ENCODE results near the gene PDXP.
A peak's percentile ranks its signal among the peaks of the same experiment; 100 is the strongest.
"Not testable (repeated sequence)": the region's sequence is repeated elsewhere in the genome, so short reads cannot be mapped to it uniquely, and the experiment has no call there.

Gene PDXP, protein sequence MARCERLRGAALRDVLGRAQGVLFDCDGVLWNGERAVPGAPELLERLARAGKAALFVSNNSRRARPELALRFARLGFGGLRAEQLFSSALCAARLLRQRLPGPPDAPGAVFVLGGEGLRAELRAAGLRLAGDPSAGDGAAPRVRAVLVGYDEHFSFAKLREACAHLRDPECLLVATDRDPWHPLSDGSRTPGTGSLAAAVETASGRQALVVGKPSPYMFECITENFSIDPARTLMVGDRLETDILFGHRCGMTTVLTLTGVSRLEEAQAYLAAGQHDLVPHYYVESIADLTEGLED

DNA sequence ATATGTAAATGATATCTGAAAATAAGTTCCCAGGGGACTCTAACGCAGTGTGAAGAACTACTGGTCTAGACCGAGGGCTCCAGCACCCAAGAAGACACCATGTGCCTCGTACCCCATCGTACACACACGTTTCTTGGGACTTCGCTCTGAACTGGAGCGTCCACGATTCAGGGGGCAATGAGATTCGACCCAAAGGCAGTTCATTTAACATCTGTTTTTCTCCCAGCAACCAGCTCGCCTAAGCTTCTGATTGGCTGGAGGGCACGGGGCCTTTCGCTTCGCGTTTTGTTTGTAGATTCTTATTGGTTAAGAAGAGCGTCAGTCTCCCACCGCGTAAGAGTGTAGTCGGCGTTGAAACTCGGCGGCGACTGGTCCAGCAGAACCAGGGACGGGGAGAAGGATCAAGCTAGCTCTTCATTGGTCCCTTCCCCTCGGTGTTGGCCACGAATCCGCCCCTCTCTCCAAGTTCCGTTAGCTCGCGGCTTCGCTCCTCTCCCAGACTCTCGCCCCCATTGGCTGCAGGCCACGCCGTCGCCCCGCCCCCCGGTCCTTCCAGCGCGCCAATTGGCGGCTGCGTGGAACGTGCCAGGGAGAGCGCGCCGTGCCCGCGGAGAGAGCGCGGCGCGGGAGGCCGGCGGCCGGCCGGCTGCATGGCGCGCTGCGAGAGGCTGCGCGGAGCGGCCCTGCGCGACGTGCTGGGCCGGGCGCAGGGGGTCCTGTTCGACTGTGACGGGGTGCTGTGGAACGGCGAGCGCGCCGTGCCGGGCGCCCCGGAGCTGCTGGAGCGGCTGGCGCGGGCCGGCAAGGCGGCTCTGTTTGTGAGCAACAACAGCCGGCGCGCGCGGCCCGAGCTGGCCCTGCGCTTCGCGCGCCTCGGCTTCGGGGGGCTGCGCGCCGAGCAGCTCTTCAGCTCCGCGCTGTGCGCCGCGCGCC, at the start of gene PDXP:
Gene PDXP (plus strand): TSS at position 591 of the 933 bp plus-strand sequence. CDS start 60 bp downstream, at position 651.
- DNase-seq (ENCODE audit: low read depth) = peak; percentile 96

DNA sequence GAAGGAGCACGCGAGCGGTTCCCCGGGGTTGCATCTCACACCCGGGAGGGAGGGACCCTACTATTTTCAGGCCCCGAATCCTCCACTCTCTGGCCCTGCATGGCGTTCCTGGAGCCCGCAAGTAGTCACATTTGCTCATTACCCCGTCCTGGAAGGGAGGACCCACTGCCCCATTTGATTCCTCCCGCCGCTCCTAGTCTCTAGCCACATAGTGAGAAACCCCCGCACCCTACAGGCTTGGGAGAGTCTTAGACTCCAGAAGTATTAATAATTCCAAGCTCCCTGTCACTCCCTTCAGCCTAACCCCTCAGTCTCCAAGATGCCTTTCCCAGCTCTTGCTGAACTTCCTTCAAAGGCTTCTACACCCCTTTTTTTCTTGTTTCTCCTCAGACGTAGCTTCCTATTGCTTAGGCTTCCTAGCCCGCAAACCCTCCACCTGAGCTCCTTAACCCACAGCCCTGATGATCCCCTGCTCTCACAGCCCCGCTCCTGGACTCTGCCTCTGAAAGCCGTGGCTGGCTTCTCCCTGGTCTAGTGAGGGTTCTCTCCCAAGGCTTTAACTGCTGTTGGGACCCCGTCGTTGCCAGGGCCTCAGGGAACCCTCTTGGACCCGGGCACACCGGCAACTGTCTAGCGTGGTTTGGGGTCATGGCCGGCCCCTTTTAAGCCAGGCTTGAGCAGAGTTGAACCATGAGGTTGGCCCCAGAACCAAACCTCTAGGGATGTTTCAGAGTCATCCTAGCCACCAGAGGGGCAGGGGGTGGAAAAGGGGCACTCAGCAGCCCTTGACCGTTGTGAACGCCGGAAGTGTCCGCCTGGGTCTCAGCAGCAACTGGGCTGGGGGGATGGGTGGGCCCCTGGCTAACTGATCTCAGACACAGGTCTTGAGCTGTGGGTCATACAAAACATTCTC, 49.0 kb upstream of the PDXP start:
- DNase-seq (ENCODE audit: low read depth) = no peak

DNA sequence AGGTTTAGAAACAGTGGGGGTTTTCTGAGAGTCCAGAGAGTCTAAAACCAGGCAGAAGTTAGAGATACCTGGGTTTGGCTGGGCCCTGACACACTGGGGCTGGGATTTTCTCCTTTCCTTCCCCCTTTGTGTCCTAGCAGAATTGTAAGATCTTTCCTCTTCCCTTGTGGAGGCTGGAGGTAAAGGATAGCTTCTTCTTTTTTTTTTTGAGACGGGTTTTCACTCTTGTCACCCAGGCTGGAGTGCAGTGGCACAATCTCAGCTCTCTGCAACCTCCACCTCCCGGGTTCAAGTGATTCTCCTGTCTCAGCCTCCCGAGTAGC, 48.4 kb upstream of the PDXP start:
- DNase-seq (ENCODE audit: low read depth) = not testable (repeated sequence)

DNA sequence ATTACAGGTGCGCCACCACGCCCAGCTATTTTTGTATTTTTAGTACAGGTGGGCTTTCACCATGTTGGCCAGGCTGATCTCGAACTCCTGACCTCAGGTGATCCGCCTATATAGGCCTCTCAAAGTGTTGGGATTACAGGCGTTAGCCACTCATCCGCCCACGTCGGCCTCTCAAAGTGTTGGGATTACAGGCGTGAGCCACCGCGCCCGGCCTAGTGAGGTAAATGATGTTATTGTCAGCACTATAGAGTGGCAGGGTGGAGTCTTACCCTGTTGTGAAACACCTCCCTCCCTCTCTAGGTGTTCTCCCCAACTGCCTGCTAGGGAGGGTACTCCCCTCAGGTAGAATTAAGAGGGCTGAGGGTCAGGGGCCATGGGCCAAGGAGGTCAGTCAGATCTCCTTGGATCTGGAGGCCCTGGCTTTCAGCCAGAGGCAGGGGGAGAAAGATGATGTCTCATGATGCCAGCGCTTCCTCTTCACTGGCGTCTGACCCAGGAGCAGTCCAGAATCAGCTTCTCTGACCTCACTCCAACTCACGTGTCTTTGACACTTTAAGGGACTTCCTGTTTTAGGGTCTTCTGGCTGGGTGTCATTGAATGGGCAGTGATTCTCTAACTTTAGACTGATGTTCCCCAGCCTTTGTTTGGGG, 47.9 kb upstream of the PDXP start:
- DNase-seq (ENCODE audit: low read depth) = no peak

DNA sequence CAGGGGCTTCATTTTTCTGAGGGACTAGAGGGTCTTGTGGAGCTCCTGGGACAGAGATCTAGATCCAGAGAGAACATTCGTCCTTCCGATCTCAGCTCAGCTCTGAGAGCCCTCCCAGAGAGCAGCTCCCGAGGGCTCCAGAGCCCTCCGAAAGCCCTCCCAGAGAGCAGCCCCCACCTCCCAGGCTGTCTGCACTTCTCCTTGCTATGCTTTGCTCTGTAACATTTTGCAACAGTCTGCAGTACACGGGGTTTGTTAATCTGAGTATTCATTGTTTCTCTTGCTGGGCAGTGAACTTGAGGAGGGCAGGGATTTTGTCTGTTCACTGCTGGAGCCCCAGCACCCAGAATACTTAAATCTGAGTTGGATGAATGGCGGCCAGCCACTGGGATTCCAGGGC, 47.3 kb upstream of the PDXP start:
- DNase-seq (ENCODE audit: low read depth) = no peak

DNA sequence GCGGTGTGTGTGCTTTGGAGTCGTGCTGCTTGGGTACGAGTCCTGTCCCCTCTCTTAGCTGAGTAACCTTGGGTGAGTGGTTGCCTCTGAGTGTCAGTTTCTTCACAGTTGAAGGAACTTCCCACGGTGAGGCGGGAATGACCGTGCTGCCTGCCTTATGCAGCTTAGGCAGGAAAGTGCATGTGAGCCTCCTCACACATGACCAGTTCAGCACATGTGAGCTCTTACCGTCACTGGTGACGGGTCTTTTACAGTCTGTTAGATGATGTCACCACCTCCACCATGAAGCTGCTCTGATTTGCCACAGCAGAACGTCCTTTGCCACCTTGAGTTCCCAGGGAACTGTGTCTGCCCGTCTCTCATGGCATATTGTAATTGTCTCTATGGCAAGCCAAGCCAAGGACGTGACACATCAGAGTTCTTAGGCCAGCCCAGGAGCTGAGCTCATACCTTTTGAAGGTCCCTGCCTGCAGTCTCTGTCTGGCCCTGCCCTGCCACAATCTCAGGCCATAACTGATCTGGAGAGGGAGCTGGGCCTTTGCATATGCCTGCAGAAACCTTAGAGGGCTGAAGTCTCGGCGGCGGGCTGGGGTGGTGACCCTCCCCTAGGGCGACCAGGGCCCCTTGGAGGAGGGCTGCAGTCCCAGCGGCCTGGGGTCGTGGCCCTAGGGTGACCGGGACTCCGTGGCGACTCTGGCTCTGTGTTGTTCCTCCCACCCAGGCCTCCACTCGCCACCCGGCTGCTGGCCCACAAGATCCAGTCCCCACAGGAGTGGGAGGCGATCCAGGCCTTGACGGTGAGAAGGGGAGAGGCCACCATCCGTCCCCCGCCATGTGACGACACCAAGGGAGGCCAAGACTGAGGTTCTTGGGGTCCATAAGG, 42.1 kb upstream of the PDXP start:
- no peak for DNase-seq (ENCODE audit: low read depth)

DNA sequence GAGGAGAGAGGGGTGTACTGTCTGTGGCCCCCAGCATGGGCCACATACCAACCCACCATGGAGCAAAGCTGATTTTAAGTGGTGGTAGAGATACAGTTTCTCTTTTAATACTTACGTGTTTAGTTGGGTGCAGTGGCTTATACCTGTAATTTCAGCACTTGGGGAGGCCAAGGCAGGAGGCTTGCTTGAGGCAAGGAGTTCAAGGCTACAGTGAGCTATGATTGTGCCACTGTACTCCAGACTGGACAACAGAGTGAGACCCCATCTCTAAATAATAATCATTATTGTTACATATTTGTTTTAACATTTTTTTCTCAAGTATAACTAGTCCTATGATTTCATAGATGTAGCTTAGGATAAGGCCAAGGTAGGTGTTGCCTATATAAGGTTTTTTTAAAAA, 41.1 kb upstream of the PDXP start:
- DNase-seq (ENCODE audit: low read depth) = no peak

DNA sequence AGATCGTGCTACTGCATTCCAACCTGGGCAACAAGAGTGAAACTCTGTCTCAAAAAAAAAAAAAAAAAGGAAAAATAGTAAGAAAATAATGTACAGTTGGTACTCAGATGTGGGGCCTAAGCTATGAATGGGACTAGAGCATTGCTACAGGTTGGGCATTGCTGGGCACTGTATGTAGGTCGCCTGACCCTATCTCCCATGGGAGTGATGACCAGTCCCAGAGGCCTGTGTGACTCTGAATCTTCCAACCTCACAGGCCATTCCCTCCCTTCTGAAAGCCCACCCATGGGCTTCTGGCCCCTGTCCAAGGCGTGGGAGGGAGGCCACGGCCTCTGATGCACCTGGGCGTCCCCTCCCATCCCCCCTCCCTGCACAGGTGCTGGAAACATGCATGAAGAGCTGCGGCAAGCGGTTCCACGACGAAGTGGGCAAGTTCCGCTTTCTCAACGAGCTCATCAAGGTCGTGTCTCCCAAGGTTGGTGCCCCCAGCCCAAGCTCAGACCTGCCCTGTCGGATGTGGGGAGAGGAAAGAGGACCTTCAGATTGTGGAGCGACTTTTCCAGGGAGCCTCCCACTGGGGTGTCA, 40.4 kb upstream of the PDXP start:
- no peak for DNase-seq (ENCODE audit: low read depth)

DNA sequence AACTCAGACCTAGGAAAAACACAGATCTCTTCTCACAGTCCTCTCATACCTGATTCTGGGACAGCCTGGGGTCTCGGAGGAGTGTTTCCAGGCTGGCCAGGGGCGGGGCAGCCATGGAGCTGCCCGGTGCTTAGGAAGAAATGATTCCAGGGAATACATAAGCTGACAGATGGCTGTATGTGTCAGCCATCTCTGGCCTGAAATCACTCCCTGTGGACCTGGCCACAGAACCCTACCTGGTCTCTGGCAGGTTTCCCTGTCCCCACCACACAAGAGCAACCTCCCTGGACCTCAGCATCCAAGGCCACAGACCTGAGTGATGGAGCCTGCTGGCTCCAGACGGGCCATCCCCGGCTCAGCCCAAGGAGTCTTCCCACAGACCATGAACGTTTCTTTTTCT, 39.8 kb upstream of the PDXP start:
- no peak for DNase-seq (ENCODE audit: low read depth)

DNA sequence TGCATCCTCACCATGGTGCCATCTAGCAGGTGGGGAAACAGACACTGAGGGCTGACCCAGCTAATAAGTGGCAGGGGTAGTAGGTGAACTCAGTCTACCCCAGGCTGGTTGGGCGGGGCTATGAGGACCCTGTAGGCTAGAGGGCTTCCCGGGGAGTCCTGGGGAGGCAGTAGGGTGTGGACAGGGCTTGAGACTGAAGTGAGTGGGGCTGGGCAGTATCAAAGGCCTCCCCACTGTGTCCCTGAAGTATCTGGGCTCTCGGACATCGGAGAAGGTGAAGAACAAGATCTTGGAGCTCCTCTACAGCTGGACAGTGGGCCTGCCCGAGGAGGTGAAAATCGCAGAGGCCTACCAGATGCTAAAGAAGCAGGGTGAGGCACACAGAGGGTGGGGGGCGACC, 38.5 kb upstream of the PDXP start:
- DNase-seq (ENCODE audit: low read depth) = no peak

DNA sequence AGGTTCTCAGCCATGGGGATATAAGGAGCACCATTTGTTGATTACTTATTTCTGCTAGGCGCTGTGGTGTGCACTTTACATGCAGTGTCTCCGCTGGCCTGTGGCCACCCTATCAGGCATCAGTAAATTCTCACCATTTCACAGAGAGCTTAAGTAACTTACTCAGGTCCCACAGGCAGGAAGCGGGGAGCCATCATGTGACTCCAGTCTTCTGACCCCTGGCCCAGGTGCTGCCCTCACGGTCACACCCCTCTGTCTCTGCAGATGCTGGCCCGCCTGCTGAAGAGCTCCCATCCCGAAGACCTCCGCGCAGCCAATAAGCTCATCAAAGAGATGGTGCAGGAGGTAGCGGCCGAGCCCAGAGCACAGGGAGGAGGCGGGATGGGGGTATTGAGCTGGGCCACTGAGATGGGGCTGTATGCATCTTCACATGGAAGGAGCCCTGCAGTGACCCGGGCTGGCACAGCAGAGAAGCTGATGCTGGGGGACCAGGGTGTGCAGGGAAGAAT, 37.1 kb upstream of the PDXP start:
- DNase-seq (ENCODE audit: low read depth) = no peak

DNA sequence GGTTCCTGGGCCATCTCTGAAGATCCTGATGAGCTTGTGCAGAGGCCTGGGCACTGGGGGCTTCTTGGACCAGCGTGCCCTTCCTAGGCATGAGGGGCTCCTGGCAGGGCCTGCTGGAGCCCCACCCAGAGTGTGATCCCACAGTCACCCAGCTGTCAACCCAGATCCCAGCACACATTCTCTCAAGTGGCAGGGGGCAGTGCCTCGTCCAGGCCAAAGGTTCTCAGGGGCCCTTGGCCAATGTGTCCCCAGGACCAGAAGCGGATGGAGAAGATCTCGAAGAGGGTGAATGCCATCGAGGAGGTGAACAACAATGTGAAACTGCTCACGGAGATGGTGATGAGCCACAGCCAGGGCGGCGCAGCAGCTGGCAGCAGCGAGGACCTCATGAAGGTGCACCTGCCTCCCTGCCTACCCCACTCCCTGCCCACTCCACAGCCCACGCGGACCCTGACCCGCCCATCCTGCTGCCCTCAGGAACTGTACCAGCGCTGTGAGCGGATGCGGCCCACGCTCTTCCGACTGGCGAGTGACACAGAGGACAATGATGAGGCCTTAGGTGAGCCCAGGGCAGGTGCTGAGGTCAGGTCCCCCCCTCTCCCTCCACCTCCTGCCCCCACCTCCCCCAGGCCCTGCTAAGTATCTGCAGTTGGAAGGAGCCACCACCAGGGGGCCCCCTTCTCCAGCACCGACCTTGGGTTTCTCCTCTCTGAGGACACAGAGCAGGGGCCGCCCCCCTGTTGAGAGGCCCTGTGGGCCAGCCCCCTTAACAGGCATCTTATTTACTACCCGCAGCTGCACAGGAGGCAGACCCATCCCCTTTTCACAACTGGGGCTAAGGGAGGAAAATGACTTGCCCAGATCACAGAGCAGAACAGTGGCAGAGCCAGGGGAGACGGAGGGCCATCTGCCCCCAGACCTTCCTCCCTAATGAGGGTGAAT, 35.2 kb upstream of the PDXP start:
- peak; percentile 59 for DNase-seq (ENCODE audit: low read depth)

DNA sequence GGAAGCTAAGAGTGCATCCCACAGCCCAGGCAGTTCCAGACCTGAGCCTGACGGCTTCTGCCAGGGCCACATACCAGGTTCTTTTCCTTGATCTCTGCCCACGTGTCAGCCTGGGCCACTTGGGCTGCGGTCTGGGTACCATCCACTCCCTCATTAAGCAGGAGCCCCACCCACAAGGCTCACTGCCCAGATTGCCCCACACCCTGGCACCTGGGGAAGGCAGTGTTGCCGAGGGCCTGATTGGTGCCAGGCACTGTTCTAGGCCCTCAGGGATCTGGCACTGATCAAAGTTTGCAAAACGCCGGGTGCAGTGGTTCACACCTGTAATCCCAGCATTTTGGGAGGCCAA, 34.5 kb upstream of the PDXP start:
- DNase-seq (ENCODE audit: low read depth) = no peak

DNA sequence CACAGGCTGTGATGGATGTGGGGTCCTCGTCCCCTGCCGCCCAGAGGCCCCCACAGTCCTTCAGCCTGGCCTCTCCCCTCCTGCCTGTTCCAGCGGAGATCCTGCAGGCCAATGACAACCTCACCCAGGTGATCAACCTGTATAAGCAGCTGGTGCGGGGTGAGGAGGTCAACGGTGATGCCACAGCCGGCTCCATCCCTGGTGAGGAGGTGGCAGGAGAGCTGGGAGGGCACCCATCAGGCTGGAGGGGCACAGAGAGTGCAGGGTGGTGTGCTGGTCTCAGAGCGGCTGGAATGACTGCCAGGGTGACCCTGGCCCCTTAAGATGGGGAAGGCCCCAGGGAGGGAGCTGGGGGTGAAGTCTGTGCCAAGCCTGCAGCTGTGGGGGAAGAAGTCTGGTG, 33.6 kb upstream of the PDXP start:
- no peak for DNase-seq (ENCODE audit: low read depth)

DNA sequence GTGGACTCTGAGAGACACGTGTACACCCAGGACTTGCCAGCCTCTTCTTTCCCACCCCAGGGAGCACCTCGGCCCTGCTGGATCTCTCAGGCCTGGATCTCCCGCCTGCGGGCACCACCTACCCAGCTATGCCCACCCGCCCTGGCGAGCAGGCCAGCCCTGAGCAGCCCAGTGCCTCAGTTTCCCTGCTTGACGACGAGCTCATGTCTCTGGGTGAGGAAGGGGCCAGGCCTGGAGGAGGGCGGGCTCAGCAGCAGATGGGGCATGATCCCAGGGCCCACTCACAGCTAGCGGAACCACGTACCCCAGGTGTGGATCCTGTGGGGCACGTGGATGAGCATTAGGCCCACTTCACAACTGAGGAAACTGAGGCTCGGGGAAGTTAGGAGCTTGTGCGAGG, 32.8 kb upstream of the PDXP start:
- DNase-seq (ENCODE audit: low read depth) = no peak

DNA sequence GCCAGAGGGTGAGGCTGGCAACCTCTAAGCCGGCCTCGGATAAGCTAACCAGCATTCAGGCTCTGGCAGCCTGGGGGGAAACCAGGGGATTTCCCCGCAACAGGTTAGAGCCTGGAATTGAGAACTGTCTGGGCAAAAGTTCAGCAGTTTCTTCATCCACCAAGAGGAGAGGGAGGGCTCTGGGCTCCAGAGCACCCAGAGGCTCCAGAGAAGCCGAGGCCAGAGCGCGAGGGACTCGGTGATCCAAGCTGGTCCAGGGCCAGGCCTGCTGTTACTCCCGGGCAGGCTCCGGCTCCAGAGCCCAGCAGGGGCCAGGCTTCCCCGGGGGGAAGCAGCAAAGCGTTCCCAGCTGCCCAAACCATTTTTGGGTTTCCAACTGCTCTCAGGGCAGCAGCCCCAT, 32.4 kb upstream of the PDXP start:
- DNase-seq (ENCODE audit: low read depth) = no peak

DNA sequence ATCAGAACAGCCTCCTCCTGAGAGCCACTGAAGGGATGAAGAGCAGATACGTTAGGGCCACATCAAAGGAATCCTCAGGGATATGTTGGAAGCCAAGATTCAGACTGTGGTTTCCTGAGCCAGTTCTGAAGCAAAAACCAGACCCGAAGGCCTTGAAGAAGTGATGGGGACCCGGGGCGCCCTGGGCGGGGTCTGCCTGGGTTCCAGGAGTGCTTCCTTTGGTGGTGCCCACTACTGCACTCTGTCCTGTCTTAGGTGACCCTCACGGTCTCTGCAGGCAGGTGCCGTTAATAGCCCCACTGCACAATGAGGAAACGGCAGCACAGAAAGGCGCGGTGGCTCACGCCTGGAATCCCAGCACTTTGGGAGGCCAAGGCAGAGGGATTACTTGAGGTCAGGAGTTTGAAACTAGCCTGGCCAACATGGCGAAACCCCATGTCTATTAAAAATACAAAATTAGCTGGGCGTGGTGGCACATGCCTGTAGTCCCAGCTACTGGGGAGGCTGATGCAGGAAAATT, 31.9 kb upstream of the PDXP start:
- no peak for DNase-seq (ENCODE audit: low read depth)

DNA sequence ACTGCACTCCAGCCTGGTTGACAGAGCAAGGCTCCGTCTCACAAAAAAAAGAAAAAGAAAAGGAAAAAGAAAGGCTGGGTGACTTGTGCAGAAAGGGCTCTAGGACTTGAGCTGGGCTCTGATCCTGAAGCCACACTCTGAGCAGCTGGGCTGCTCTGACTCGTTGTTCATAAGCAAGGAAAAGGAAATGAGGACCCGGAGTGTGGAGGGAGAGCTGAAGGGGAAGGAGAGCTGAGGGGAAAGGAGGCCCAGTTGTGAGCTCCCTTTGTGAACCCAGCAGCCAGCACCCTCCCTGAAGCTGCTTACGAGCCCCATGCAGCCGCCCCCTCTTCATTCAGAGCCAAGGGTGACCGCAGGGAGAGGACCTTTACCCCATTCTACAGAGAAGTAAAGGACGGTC, 31.4 kb upstream of the PDXP start:
- no peak for DNase-seq (ENCODE audit: low read depth)

DNA sequence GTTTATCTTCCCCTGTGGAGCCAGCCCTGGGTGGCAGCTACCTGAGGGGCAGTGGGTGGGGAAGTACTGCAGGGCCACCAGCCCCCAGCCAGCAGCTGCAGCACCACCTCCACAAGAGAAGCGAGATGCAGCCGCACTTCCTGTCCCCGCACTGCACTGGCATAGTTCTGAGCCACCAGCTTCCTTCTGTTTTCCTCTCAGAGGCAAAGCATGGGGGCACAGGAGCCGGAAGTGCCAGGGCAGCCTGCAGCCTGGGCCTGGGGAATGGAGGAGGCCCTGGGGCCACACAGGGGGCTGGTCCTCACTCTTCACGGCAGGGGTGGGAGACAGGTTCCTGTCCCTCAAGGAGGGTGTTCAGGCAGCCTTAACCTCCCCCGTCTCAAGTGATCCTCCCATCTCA, 31.0 kb upstream of the PDXP start:
- peak; percentile 28 for DNase-seq (ENCODE audit: low read depth)
